Thymus (tissue), 11 donors: ENCODE measurements around the gene ATPAF2. TPM values are rescaled to one million over a fixed set of nuclear protein-coding genes. Genes with fewer than 3 reads are reported as not detected.

Source experiments
- DNase-seq, 9 donors: peaks; one replicate each; pipeline ENCODE4 v3.0.0-alpha.2; 2013; ENCODE audit warnings: low spot score in 9 of 9, low read depth in 6 of 9, missing footprints in 1 of 9
- H3K27ac ChIP-seq, 2 donors: one replicate each; pipeline ENCODE4 v1.5.1; 2013; ENCODE audit warnings: control low read depth in 1 of 2, low read depth in 1 of 2, low read length in 1 of 2, mild to moderate bottlenecking in 1 of 2, moderate library complexity in 1 of 2
- H3K27me3 ChIP-seq, 2 donors: one replicate each; pipeline ENCODE4 v1.5.1; 2013; ENCODE audit warnings: low read length in 1 of 2; ENCODE audit not compliant: control insufficient read depth in 2 of 2, insufficient read depth in 1 of 2
- H3K36me3 ChIP-seq, 2 donors: one replicate each; pipeline ENCODE4 v1.5.1; 2013; ENCODE audit warnings: low read length in 1 of 2, mild to moderate bottlenecking in 1 of 2, moderate library complexity in 1 of 2; ENCODE audit not compliant: control insufficient read depth in 2 of 2, insufficient read depth in 2 of 2
- H3K4me1 ChIP-seq, 2 donors: one replicate each; pipeline ENCODE4 v1.5.1; 2013; ENCODE audit warnings: low read length in 2 of 2; ENCODE audit not compliant: control insufficient read depth in 2 of 2, insufficient read depth in 2 of 2
- H3K4me3 ChIP-seq, 2 donors: one replicate each; pipeline ENCODE4 v1.5.1; 2013; ENCODE audit warnings: low read length in 2 of 2, control low read depth in 1 of 2, mild to moderate bottlenecking in 1 of 2
- H3K9me3 ChIP-seq, 2 donors: one replicate each; pipeline ENCODE4 v1.5.1; 2013; ENCODE audit warnings: low read length in 1 of 2, mild to moderate bottlenecking in 1 of 2; ENCODE audit not compliant: control insufficient read depth in 2 of 2, insufficient read depth in 1 of 2
- WGBS: extraction: QIAGEN DNeasy Blood & Tissue Kit; methylation state at CpG from one replicate; pipeline ENCODE4 v1.1.7; 2013; 5-methylcytosine and 5-hydroxymethylcytosine counted together
- polyA plus RNA-seq: library from polyadenylated mRNA; stranded (reverse); fragments of 200-250 nt; gene quantifications from one replicate; pipeline ENCODE4 v1.2.3, GENCODE V29; 2013
- total RNA-seq: library from RNA; stranded (reverse); fragments of 120-200 nt; gene quantifications from one replicate; pipeline ENCODE4 v1.2.4, GENCODE V29; 2013
- donor health status: healthy.

The ATPAF2 gene
- total and polyA plus RNA-seq, 2 donors = 16.4 to 23.1 TPM

DNA sequence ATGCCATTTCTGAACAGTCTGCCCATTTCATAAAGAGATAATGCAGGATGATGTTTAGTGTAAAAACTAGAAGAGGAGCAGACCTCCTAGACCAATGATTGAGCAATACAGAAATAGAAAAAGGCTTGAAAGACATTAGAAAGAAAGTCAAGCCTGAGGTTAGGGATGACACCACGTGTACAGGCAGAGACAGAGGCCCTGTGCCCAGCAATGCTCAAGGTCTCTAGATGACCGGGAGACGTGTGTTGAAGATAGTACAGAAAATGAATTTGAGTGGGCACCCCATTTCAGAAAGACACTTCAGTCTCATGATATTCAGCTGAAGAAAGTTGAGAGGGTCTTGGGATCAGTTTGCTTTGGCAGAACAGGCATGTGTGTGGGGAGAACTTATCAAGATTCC, 5.6 kb upstream of the ATPAF2 start:
- DNase-seq = no peak
- Histone ChIP-seq H3K27ac (no peak overlapping the region), H3K27me3 (no peaks in the 10 kb centered on the region), H3K9me3 (no peaks in the 10 kb centered on the region), H3K4me1 (peaks cover 9 to 16% of the 10 kb centered on the region in 2 donors), H3K36me3 (peaks cover 18 to 27% of the 10 kb centered on the region in 2 donors), H3K4me3 (no peak overlapping the region)
- WGBS = 98% methylated on average over 3 of the region's 3 CpGs

DNA sequence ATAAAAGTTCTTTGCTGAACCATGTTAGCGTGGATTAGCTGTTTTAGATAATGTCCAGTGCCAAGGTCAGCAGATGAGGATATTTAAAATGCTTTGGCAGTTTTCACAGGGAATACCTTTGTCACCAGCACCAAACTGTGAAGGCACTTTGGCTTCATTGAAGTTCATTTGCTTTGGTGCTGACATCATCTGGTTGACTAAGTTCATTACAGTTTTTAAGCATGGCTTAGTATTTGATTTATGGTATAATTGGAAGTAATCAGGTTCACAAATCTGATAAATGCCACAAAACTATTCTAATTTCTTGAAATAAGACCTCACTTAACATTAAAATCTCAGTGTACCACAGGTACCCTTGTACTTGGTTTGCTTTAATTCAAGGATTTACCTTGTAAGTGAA, 4.5 kb upstream of the ATPAF2 start:
- H3K36me3 ChIP-seq = peaks cover 18 to 27% of the 10 kb centered on the region in 2 donors
- peak in 1 of 9 donors; percentile 29 for DNase-seq
- no peak overlapping the region for H3K27ac ChIP-seq
- H3K9me3 ChIP-seq = no peaks in the 10 kb centered on the region
- H3K27me3 ChIP-seq = no peaks in the 10 kb centered on the region
- peaks cover 12 to 18% of the 10 kb centered on the region in 2 donors for H3K4me1 ChIP-seq
- WGBS = 97% methylated on average over 1 of the region's 1 CpG
- H3K4me3 ChIP-seq = no peak overlapping the region

DNA sequence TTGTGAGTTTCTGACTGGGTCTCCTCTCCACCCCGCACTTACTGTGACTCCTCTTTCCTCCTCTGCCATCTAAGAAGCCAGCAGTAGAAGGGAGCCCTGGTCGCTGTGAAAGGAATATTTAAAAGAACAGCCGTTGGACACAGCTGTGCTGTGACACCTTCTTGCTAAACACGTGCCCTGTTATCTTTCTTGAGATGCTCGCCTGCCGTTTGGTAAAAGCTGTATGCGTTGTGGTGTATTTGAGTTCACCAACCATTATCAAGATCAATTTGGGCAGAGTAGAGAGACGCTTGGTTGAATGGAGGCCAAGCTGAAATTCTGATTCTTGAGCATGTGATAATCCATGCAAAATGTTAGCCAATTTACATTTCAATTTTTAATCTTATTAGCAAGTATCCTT, 4.0 kb upstream of the ATPAF2 start:
- no peak overlapping the region for H3K4me3 ChIP-seq
- WGBS = 96% methylated on average over 8 of the region's 8 CpGs
- no peaks in the 10 kb centered on the region for H3K9me3 ChIP-seq
- no peaks in the 10 kb centered on the region for H3K27me3 ChIP-seq
- no peak overlapping the region for H3K27ac ChIP-seq
- peaks cover 18 to 24% of the 10 kb centered on the region in 2 donors for H3K36me3 ChIP-seq
- DNase-seq = no peak
- peaks cover 16 to 23% of the 10 kb centered on the region in 2 donors for H3K4me1 ChIP-seq

DNA sequence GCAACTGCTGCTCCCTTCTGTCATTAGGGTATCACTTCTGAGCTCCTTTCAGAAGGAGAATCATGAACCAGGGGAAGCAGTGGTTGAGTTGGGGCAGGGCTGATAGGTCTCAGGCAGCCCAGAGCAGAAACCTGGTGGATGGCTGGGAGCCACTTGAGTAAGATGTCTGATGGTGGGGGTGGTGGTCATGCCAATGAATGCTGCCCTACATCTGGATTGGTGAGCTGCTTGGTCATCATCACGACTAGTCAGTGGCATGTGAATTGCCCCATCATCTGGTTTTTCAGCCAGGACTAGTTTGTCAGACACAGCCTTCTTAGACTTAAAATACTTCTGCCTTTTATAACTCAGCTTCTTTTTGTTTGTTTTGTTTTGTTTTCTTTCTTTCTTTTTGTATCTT, 2.8 kb upstream of the ATPAF2 start:
- DNase-seq = no peak
- H3K4me3 ChIP-seq = no peak overlapping the region
- no peak overlapping the region for H3K27ac ChIP-seq
- H3K4me1 ChIP-seq = peaks cover 21 to 34% of the 10 kb centered on the region in 2 donors
- H3K36me3 ChIP-seq = peaks cover 14 to 15% of the 10 kb centered on the region in 2 donors
- 87% methylated on average over 1 of the region's 1 CpG for WGBS
- no peaks in the 10 kb centered on the region for H3K27me3 ChIP-seq
- no peaks in the 10 kb centered on the region for H3K9me3 ChIP-seq

DNA sequence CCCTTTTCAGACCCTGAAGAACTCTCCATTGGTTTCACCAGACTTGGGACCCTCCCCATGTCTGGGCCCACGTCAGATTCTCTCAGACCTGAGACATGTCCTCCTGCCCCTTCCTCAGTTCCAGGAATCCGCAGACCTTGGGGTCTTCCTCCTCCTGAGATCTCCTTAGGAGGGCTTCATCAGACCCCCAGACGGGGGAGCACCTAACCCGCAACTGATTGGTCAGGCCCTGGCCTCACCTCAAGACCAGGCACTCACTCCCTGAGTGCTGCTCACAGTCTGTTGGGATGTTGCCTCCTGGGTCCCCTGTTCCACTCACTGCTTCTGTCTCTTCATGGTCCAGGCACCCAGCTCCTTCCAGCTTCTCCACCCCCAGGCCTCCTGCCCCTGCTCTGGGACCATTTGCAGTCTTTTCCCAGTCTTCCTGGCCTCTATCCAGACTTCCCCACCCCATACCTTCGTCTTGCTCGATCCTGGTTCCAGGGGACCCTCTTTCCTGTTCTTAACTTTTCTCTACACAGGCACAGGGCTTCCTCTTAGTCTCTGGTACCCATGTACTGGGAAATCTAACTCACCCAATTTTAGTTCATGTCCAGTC, 1.4 kb upstream of the ATPAF2 start:
- Histone ChIP-seq H3K36me3 (peaks cover 5% of the 10 kb centered on the region in 2 donors), H3K4me1 (peaks cover 21 to 34% of the 10 kb centered on the region in 2 donors), H3K27me3 (no peaks in the 10 kb centered on the region), H3K27ac (no peak overlapping the region), H3K4me3 (peak overlapping the region; percentile 79 to 89), H3K9me3 (no peaks in the 10 kb centered on the region)
- WGBS = 49% methylated on average over 6 of the region's 6 CpGs
- peak in 1 of 9 donors; percentile 21 for DNase-seq

DNA sequence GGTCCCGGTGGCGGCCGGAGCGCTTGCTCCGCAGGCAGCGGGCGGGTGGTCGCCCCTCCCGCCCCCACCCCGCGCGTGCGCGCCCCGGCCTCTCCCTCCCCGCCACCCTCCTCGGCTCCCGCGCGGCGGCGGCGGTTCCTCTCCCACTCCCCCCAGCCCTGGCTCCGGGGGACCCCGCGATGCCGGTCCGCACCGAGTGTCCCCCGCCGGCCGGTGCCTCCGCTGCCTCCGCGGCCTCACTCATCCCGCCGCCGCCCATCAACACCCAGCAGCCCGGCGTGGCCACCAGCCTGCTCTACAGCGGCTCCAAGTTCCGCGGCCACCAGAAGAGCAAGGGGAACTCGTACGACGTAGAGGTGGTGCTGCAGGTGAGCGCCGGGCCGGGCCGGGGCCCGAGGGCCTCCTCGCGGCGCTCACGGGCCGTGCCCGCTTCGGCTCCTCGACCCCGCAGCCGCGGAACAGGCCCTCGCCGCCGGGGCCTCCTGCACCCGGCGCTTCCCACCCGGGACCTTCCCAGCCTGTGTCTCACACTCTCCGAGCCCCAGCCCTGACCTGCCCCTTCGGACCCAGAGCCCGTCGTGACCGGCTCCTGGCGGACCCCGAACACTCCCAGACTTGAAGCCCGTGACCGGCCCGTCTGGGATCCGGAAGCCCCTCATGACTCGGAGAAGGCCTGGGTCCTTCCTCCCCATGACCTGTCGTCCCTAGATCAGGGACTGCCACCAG, 730 bp upstream of the ATPAF2 start:
- peak in 2 of 9 donors; percentile 15 to 27 for DNase-seq
- Histone ChIP-seq H3K36me3 (peaks cover 0 to under 1% of the 10 kb centered on the region in 2 donors), H3K9me3 (no peaks in the 10 kb centered on the region), H3K4me3 (peak overlapping the region; percentile 79 to 89), H3K27ac (peak overlapping the region in 1 of 2 donors; percentile 74), H3K27me3 (no peaks in the 10 kb centered on the region), H3K4me1 (peaks cover 21 to 34% of the 10 kb centered on the region in 2 donors)
- WGBS = under 1% methylated on average over 80 of the region's 81 CpGs

DNA sequence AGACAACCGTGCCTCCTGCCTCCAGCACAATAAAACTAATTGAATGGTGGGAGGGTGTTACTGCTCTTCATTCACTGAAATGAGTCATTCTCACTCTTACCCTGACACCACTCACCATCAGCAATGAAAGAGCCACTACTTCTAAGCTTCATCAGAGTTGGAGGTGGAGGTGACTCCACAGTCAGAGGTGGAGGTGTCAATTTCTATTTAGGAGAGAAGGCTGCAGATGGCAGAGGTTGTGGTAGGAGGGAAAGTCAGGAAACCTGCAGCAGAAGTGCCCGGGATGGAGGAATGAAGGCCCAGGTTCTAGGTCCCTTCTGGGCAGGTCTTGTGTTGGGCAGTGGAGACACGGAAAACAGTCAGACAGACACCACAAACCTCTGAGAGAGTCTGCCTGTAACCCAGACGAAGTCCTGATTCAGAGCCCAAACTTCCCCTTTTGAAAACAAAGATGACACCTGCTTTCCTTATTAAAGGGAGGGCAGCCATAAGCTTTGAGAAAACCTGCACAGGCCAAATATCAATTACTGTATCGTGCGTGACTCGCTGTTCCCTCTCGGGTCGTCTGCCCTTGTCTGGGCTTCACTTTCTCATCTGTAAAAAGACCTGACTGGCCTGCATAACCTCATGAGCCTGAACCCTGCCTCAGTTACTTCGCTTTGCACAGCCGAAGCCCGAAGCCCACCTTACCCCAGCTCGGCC, 668 bp downstream of the ATPAF2 start:
- Histone ChIP-seq H3K4me1 (peaks cover 21 to 34% of the 10 kb centered on the region in 2 donors), H3K27ac (peak overlapping the region; percentile 3 to 50), H3K9me3 (no peaks in the 10 kb centered on the region), H3K36me3 (no peaks in the 10 kb centered on the region), H3K4me3 (peak overlapping the region; percentile 79 to 89), H3K27me3 (no peaks in the 10 kb centered on the region)
- peak in 2 of 9 donors; percentile 21 to 41 for DNase-seq
- 5% methylated on average over 13 of the region's 13 CpGs for WGBS

DNA sequence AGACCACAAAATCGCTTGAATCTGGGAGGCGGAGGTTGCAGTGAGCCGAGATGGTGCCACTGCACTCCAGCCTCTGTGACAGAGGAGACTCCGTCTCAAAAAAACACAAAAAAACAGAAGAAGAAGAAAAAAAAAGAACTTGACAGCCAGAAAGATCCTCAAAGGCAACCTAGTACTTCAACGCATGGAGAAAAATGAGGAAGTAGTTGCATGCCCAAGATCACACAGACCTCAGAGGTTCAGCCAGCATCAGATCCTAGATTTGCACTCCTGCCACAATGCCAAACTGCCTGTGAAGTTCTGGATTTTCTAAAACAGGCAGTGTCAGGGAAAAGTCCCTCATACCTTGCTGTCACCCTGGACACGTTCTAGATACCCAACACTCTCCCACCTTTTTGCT, 1.5 kb downstream of the ATPAF2 start:
- WGBS = 15% methylated on average over 6 of the region's 6 CpGs

DNA sequence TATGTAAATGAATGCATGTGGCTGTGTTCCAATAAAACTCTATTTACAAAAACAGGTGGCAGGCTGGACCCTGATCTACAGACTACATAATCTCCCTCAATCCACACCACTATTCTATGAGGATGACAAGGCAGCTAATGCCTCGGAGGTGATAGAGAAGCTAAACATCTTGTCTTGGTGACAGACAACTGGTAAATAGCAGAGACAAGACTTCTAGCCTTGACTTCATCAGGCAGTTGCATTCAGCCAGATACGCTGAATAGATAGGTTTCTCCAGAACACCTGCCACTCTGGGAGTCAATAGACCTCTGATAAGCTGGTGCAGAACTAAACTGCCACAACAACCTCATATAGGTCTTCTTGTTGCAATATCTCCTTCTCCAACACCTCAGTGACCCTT, 3.3 kb downstream of the ATPAF2 start:
- Histone ChIP-seq H3K4me3 (no peak overlapping the region), H3K36me3 (no peaks in the 10 kb centered on the region), H3K27ac (no peak overlapping the region), H3K9me3 (no peaks in the 10 kb centered on the region), H3K27me3 (no peaks in the 10 kb centered on the region), H3K4me1 (peaks cover 21 to 31% of the 10 kb centered on the region in 2 donors)
- 98% methylated on average over 2 of the region's 2 CpGs for WGBS
- DNase-seq = no peak

More for the DNA sequence above, 1.5 kb downstream of the ATPAF2 start:
- H3K27me3 ChIP-seq = no peaks in the 10 kb centered on the region
- DNase-seq = no peak
- H3K4me3 ChIP-seq = no peak overlapping the region
- no peaks in the 10 kb centered on the region for H3K36me3 ChIP-seq
- no peaks in the 10 kb centered on the region for H3K9me3 ChIP-seq
- peaks cover 21 to 38% of the 10 kb centered on the region in 2 donors for H3K4me1 ChIP-seq
- no peak overlapping the region for H3K27ac ChIP-seq
